Activated T-cell treated with anti-CD3 and anti-CD28 coated beads, Interleukin-2, amount 50 U/mL, for 72 hours (primary cell): ENCODE data around the gene TBATA. TPM values are rescaled to one million over a fixed set of nuclear protein-coding genes. Genes with fewer than 3 reads are reported as not detected.
A peak's percentile ranks its signal among the peaks of the same experiment; 100 is the strongest.

Source experiments
- ATAC-seq, 2 donors: fragments of 150-1000 bp; cut with Tn5 transposase; replicated peaks in 1 of 2; 2 replicates each; pipeline ENCODE4 v1.10.0; 2021; ENCODE audit warnings: moderate library complexity in 2 of 2, mild to moderate bottlenecking in 1 of 2
- DNase-seq, 2 donors: peaks; one replicate each; pipeline ENCODE4 v3.0.0; 2021 to 2022; ENCODE audit warnings: mixed read lengths in 1 of 2
- H3K27ac Mint-ChIP-seq: one replicate; pipeline ENCODE4 v1.8.0; 2022; ENCODE audit warnings: mild to moderate bottlenecking, moderate library complexity, mixed read lengths
- H3K27me3 Mint-ChIP-seq: one replicate; pipeline ENCODE4 v1.8.0; 2022; ENCODE audit warnings: low read depth, mixed read lengths
- H3K36me3 Mint-ChIP-seq, 2 donors: one replicate each; pipeline ENCODE4 v1.8.0; 2022; ENCODE audit warnings: mixed read lengths in 2 of 2, mild to moderate bottlenecking in 1 of 2; ENCODE audit not compliant: insufficient read depth in 2 of 2
- H3K4me1 Mint-ChIP-seq: one replicate; pipeline ENCODE4 v1.8.0; 2022; ENCODE audit warnings: low read depth, mixed read lengths
- H3K4me3 Mint-ChIP-seq, 2 donors: one replicate each; pipeline ENCODE4 v1.8.0; 2022; ENCODE audit warnings: mild to moderate bottlenecking in 2 of 2, mixed read lengths in 2 of 2, moderate library complexity in 2 of 2
- H3K9me3 Mint-ChIP-seq, 2 donors: one replicate each; pipeline ENCODE4 v1.8.0; 2022; ENCODE audit warnings: mixed read lengths in 2 of 2
- total RNA-seq, 2 donors: library from RNA; stranded (reverse); gene quantifications; one replicate each; pipeline ENCODE4 v1.2.3, GENCODE V29; 2022

Gene TBATA
- total RNA-seq, 2 donors from 2014 or later: not detected

GRCh38 chr10:70747192-70747965 lies 37.8 kb downstream of the TBATA start:
- ATAC-seq: no peak
- Mint-ChIP-seq H3K4me1 (peaks cover 8% of the 10 kb centered on the region), H3K36me3 (no peaks in the 10 kb centered on the region), H3K9me3 (no peaks in the 10 kb centered on the region), H3K27ac (no peak overlapping the region), H3K4me3 (no peak overlapping the region), H3K27me3 (no peaks in the 10 kb centered on the region)
- no peak for DNase-seq

DNA sequence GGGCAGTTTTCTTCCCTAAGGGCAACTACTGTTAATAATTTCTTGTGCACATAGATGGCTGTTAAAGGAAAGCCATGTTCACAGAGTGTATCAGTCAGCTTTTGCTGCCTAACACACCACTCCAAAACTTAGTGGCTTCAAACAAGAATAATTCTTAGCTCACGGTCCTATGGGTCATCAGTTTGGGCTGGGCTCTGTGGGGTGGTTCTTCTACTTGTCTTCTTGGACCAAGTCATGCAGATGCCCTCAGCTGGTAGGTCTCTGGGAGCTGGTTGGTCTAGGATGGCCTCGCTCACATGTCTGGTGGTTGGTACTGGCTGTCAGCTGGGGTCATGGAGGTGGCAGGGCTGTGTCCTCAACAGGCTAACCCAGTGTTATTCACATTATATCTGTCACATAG lies 39.6 kb downstream of the TBATA start:
- ATAC-seq: no peak
- Mint-ChIP-seq H3K36me3 (no peaks in the 10 kb centered on the region), H3K27me3 (no peaks in the 10 kb centered on the region), H3K9me3 (no peaks in the 10 kb centered on the region), H3K4me1 (peaks cover 8% of the 10 kb centered on the region), H3K4me3 (no peak overlapping the region), H3K27ac (no peak overlapping the region)
- DNase-seq: no peak

GRCh38 chr10:70744617-70745143 lies 40.5 kb downstream of the TBATA start:
- DNase-seq: no peak
- Mint-ChIP-seq H3K9me3 (no peaks in the 10 kb centered on the region), H3K4me3 (no peak overlapping the region), H3K27ac (no peak overlapping the region), H3K36me3 (no peaks in the 10 kb centered on the region), H3K27me3 (no peaks in the 10 kb centered on the region), H3K4me1 (peaks cover 8% of the 10 kb centered on the region)
- ATAC-seq: no peak

- peaks cover 8% of the 10 kb centered on the region for H3K4me1 Mint-ChIP-seq
- no peak overlapping the region for H3K27ac Mint-ChIP-seq
- H3K36me3 Mint-ChIP-seq: no peaks in the 10 kb centered on the region
- DNase-seq (no peak), ATAC-seq (no peak)
- no peaks in the 10 kb centered on the region for H3K27me3 Mint-ChIP-seq
- H3K4me3 Mint-ChIP-seq: no peak overlapping the region
- no peaks in the 10 kb centered on the region for H3K9me3 Mint-ChIP-seq
Measured at GRCh38 chr10:70743879-70744278, 41.3 kb downstream of the TBATA start.

DNA sequence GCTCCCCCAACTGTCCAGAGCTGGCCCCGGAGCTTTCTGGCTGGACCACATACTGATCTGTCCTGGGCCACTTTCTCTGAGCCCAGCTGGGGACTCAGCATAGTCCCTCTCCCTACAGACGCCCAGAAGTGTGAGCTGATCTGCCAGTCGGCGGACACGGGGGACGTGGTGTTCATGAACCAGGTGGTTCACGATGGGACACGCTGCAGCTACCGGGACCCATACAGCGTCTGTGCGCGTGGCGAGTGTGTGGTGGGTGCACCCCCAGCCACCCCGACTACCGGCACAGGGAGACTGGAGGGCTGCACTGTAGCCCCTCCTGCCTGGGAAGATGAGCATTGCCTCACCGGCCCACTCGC lies 41.8 kb downstream of the TBATA start:
- peaks cover 8% of the 10 kb centered on the region for H3K4me1 Mint-ChIP-seq
- no peak for ATAC-seq
- no peaks in the 10 kb centered on the region for H3K36me3 Mint-ChIP-seq
- H3K27ac Mint-ChIP-seq: no peak overlapping the region
- H3K9me3 Mint-ChIP-seq: no peaks in the 10 kb centered on the region
- no peaks in the 10 kb centered on the region for H3K27me3 Mint-ChIP-seq
- DNase-seq: no peak
- no peak overlapping the region for H3K4me3 Mint-ChIP-seq

- Mint-ChIP-seq H3K27me3 (no peaks in the 10 kb centered on the region), H3K4me1 (peaks cover 8% of the 10 kb centered on the region), H3K27ac (peak overlapping the region; percentile 17), H3K4me3 (no peak overlapping the region), H3K36me3 (no peaks in the 10 kb centered on the region), H3K9me3 (no peaks in the 10 kb centered on the region)
- ATAC-seq (no peak), DNase-seq (no peak)
Measured at GRCh38 chr10:70742537-70743429, 42.4 kb downstream of the TBATA start.

- Mint-ChIP-seq H3K27me3 (no peaks in the 10 kb centered on the region), H3K9me3 (no peaks in the 10 kb centered on the region), H3K4me1 (peaks cover 8% of the 10 kb centered on the region), H3K36me3 (no peaks in the 10 kb centered on the region), H3K4me3 (no peak overlapping the region), H3K27ac (no peak overlapping the region)
- DNase-seq: no peak
- ATAC-seq: no peak
Measured at GRCh38 chr10:70740406-70741288, 44.5 kb downstream of the TBATA start.

GRCh38 chr10:70738761-70739121 lies 46.4 kb downstream of the TBATA start:
- peaks cover 8% of the 10 kb centered on the region for H3K4me1 Mint-ChIP-seq
- H3K27ac Mint-ChIP-seq: no peak overlapping the region
- H3K27me3 Mint-ChIP-seq: no peaks in the 10 kb centered on the region
- H3K9me3 Mint-ChIP-seq: no peaks in the 10 kb centered on the region
- no peak overlapping the region for H3K4me3 Mint-ChIP-seq
- H3K36me3 Mint-ChIP-seq: no peaks in the 10 kb centered on the region
- ATAC-seq (no peak), DNase-seq (no peak)

DNA sequence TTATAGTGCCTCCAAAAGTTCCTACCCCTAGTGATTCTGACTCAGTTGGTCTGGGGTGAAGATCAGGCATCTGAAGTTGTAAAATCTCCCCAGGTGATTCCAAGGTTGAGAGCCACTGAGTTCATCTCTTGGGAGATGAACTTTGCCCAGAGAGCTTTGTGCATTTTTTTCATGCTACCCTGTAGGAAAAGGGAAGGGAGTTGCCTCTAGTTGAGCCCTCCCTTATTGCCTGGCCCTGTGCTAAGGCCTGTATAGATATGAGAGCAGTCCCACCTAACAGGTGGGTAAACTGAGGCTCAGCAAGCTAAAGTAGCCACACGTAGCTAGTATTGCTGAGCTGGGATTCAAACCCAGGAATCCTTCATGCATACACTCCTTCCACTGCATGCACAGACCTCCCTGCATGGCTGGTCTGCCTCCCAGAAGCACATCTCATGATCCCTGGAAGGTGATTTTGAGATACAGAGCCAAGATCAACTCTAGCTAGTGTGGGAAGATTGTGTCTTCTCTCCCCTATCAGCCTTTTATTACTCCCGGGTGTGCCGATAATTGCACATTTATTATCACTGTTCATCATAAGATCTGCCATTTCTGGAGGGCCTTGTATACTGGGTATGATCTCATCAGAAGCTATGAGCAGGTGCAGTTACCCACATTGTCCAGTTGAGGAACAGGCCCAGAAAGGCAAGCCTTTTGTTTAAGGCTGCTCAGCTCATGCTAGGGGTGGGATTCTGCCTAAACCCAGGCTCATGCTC lies 47.0 kb downstream of the TBATA start:
- no peaks in the 10 kb centered on the region for H3K36me3 Mint-ChIP-seq
- H3K27ac Mint-ChIP-seq: no peak overlapping the region
- H3K9me3 Mint-ChIP-seq: no peaks in the 10 kb centered on the region
- DNase-seq (no peak), ATAC-seq (no peak)
- H3K27me3 Mint-ChIP-seq: no peaks in the 10 kb centered on the region
- peaks cover 8% of the 10 kb centered on the region for H3K4me1 Mint-ChIP-seq
- no peak overlapping the region for H3K4me3 Mint-ChIP-seq

GRCh38 chr10:70737250-70737649 lies 47.9 kb downstream of the TBATA start:
- H3K9me3 Mint-ChIP-seq: no peaks in the 10 kb centered on the region
- no peaks in the 10 kb centered on the region for H3K4me1 Mint-ChIP-seq
- DNase-seq (no peak), ATAC-seq (no peak)
- H3K36me3 Mint-ChIP-seq: no peaks in the 10 kb centered on the region
- H3K27me3 Mint-ChIP-seq: no peaks in the 10 kb centered on the region
- no peak overlapping the region for H3K4me3 Mint-ChIP-seq
- no peak overlapping the region for H3K27ac Mint-ChIP-seq

GRCh38 chr10:70736525-70736924 lies 48.7 kb downstream of the TBATA start:
- Mint-ChIP-seq H3K4me3 (no peak overlapping the region), H3K36me3 (no peaks in the 10 kb centered on the region), H3K9me3 (no peaks in the 10 kb centered on the region), H3K4me1 (no peaks in the 10 kb centered on the region), H3K27me3 (no peaks in the 10 kb centered on the region), H3K27ac (no peak overlapping the region)
- DNase-seq (no peak), ATAC-seq (no peak)

DNA sequence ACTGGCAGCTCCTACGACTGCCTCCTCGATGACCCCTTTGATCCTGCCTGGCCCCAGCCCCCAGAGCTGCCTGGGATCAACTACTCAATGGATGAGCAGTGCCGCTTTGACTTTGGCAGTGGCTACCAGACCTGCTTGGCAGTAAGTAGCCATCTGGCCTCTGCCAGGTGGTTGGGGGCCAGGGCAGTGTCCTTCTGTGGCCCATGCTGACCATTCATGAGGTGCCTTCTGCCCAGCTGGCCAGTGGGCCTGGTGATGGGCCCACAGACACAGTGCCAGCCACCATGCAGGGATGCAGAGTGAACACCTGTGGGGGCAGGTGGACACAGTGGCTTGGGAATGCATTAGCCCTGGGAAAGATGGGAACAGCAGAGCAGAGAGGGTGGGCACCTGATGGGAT lies 50.0 kb downstream of the TBATA start:
- DNase-seq (no peak), ATAC-seq (no peak)
- Mint-ChIP-seq H3K4me1 (no peaks in the 10 kb centered on the region), H3K9me3 (no peaks in the 10 kb centered on the region), H3K27ac (no peak overlapping the region), H3K36me3 (no peaks in the 10 kb centered on the region), H3K4me3 (no peak overlapping the region), H3K27me3 (no peaks in the 10 kb centered on the region)
